Tibial nerve (tissue), 4 donors: ENCODE results near the gene COL25A1. TPM values are rescaled to one million over a fixed set of nuclear protein-coding genes. Genes with fewer than 3 reads are reported as not detected.

ENCODE experiments used
- DNase-seq, 2 donors: peaks; one replicate each; pipeline ENCODE4 v3.0.0-alpha.2; 2019; ENCODE audit warnings: low spot score in 2 of 2
- H3K27ac ChIP-seq, 4 donors: fragments of 200-600 bp; sonication (generic) in 3 of 4; one replicate each; pipeline ENCODE4 v1.5.1; 2017 to 2019; ENCODE audit warnings: mild to moderate bottlenecking in 1 of 4
- H3K27me3 ChIP-seq, 2 donors: fragments of 200-600 bp; sonication (generic) in 1 of 2; one replicate each; pipeline versions ENCODE4 v1.5.1 to v1.6.0; 2017 to 2019
- H3K36me3 ChIP-seq, 3 donors: fragments of 200-600 bp; sonication (generic); one replicate each; pipeline ENCODE4 v1.5.1; 2018 to 2019
- H3K4me1 ChIP-seq, 4 donors: fragments of 200-600 bp; sonication (generic) in 3 of 4; one replicate each; pipeline ENCODE4 v1.5.1; 2017 to 2019
- H3K4me3 ChIP-seq, 4 donors: fragments of 200-600 bp; sonication (generic) in 3 of 4; one replicate each; pipeline ENCODE4 v1.5.1; 2017 to 2019; ENCODE audit warnings: mild to moderate bottlenecking in 1 of 4, moderate library complexity in 1 of 4
- H3K9me3 ChIP-seq, 4 donors: fragments of 200-600 bp; sonication (generic) in 3 of 4; one replicate each; pipeline ENCODE4 v1.5.1; 2017 to 2019
- EP300 ChIP-seq, 2 donors: sonication (generic); formaldehyde crosslinking; IDR thresholded peaks; one replicate each; pipeline ENCODE4 v1.6.1; 2017; ENCODE audit warnings: antibody characterized with exemption in 2 of 2, mild to moderate bottlenecking in 1 of 2
- POLR2A ChIP-seq, 2 donors: fragments of 450-650 bp; IDR thresholded peaks; one replicate each; pipeline ENCODE4 v1.6.1; 2017; ENCODE audit warnings: antibody characterized with exemption in 2 of 2, mild to moderate bottlenecking in 2 of 2, moderate library complexity in 2 of 2
- WGBS, 2 donors: methylation state at CpG; one replicate each; pipeline ENCODE4 v1.1.5; 2018; 5-methylcytosine and 5-hydroxymethylcytosine counted together
- total RNA-seq, 4 donors: library from RNA; depleted of rRNA; stranded (reverse); fragments of >200 nt; gene quantifications; one replicate each; pipeline ENCODE4 v1.1.0, GENCODE V29; 2016
- TF ChIP-seq, protein P1 (sequence below), 5 experiments: fragments of 200-600 bp in 3 of 5; fragments of 450-650 bp in 2 of 5; sonication (generic) in 3 of 5; IDR thresholded peaks; one replicate each; pipeline ENCODE4 v1.5.1; 2016 to 2019; ENCODE audit warnings: antibody characterized with exemption in 5 of 5, mild to moderate bottlenecking in 3 of 5, moderate library complexity in 2 of 5

The COL25A1 gene
- total RNA-seq, 4 donors from 2014 or later = 1.5 to 4.1 (median 2.3) TPM

DNA sequence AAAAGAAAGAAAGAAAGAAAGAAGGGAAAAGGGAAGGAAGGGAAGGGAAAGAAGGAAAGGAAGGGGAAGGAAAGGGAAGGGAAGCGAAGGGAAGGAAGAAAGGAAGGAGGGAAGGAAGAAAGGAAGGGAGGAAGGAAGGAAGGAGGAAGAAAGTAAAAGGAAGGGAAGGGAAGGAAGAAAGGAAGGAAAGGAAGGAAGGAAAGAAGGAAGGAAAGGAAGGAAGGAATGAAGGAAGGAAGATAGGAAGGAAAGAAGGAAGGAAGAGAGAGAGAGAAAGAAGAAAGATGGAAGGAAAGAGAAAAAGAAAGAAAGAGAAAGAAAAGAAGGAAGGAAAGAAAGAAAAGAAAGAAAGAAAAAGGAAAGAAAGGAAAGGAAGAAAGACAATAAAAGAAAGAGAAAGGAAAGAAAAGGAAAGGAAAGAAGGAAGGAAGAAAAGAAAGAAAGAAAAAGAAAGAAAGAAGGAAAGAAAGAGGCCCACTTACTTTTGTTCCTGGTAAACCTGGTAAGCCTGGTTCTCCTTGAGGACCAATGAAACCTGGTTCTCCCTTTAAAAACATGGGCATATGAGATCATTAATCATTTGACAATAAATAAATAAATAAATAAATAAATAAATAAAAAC lies 433.7 kb downstream of the COL25A1 start:
- Histone ChIP-seq H3K27me3 (no peaks in the 10 kb centered on the region), H3K9me3 (no peaks in the 10 kb centered on the region), H3K36me3 (no peaks in the 10 kb centered on the region), H3K27ac (no peak overlapping the region), H3K4me1 (no peaks in the 10 kb centered on the region), H3K4me3 (no peak overlapping the region)
- 98 to 100% methylated on average over 1 of the region's 1 CpG for WGBS, 2 donors
- TF ChIP-seq POLR2A (IDR thresholded peaks at IDR 0.05) (no peak), EP300 (IDR thresholded peaks at IDR 0.05) (no peak)
- TF ChIP-seq, protein P1, sequence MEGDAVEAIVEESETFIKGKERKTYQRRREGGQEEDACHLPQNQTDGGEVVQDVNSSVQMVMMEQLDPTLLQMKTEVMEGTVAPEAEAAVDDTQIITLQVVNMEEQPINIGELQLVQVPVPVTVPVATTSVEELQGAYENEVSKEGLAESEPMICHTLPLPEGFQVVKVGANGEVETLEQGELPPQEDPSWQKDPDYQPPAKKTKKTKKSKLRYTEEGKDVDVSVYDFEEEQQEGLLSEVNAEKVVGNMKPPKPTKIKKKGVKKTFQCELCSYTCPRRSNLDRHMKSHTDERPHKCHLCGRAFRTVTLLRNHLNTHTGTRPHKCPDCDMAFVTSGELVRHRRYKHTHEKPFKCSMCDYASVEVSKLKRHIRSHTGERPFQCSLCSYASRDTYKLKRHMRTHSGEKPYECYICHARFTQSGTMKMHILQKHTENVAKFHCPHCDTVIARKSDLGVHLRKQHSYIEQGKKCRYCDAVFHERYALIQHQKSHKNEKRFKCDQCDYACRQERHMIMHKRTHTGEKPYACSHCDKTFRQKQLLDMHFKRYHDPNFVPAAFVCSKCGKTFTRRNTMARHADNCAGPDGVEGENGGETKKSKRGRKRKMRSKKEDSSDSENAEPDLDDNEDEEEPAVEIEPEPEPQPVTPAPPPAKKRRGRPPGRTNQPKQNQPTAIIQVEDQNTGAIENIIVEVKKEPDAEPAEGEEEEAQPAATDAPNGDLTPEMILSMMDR (IDR thresholded peaks at IDR 0.05) = no peak
- DNase-seq = no peak

DNA sequence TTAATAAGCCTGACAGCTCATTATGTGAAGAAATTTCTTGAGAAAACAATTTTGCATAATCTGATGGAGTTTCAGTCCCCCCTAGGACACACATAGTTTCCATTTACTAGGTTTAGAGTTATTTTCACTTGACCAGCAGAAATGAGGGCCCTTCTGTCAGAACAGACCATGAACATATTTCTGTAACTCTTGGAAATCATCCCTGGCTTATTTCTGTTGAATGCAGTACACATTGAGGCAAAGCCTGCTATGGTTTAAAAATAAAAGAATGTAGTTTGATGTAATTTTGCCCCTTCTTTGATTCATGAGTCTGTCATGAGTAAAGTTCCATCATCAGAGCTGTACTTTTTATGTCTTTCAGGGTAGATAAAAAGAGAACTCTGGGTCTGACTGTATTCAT lies 435.0 kb downstream of the COL25A1 start:
- no peaks in the 10 kb centered on the region for H3K4me1 ChIP-seq
- no peak overlapping the region for H3K4me3 ChIP-seq
- H3K36me3 ChIP-seq = no peaks in the 10 kb centered on the region
- no peaks in the 10 kb centered on the region for H3K9me3 ChIP-seq
- no peak overlapping the region for H3K27ac ChIP-seq
- DNase-seq = no peak
- no peaks in the 10 kb centered on the region for H3K27me3 ChIP-seq
- TF ChIP-seq POLR2A (IDR thresholded peaks at IDR 0.05) (no peak), EP300 (IDR thresholded peaks at IDR 0.05) (no peak)
- TF ChIP-seq, protein P1 (IDR thresholded peaks at IDR 0.05) = no peak

DNA sequence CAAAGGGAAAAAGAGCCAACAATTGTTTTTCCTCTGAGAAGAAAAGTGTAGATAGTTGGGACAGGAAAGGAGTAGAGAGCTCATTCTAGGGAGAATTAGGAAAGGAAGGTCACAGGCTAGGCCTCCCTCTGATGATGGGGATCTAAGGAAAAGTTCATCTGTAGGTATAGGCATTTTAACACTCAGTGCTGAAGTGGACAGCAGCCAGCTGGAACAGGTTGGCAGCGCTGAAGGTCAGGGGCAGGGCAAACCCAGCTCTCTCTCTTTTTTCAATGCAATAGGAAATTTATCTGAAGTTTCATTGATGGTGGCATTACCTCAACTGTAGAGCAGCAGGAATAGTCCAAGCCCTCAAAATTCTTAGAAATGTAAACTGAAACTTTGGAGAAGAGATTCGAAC lies 441.1 kb downstream of the COL25A1 start:
- H3K27ac ChIP-seq = no peak overlapping the region
- H3K27me3 ChIP-seq = no peaks in the 10 kb centered on the region
- no peaks in the 10 kb centered on the region for H3K36me3 ChIP-seq
- no peak for TF ChIP-seq EP300 (IDR thresholded peaks at IDR 0.05)
- no peak for TF ChIP-seq POLR2A (IDR thresholded peaks at IDR 0.05)
- TF ChIP-seq, protein P1 (IDR thresholded peaks at IDR 0.05) = no peak
- H3K4me1 ChIP-seq = no peaks in the 10 kb centered on the region
- WGBS, 2 donors = 55 to 61% methylated on average over 2 of the region's 2 CpGs
- no peak overlapping the region for H3K4me3 ChIP-seq
- DNase-seq = no peak
- no peaks in the 10 kb centered on the region for H3K9me3 ChIP-seq

DNA sequence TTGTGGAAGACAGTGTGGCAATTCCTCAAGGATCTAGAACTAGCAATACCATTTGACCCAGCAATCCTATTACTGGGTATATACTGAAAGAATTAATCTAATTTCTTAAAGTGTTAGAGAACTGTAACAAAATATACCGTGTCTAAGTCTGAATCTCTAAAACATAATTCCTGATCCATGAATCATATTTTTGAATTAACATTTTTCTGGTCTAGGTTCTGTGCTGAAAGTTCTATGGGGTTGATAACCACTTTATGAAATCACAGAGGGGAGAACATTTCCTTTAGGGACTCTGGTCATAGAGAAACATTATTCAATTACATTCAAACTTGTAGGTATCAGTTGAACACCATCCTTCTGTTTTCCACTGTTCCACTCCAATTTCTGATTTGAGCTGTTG lies 447.7 kb downstream of the COL25A1 start:
- Histone ChIP-seq H3K9me3 (no peaks in the 10 kb centered on the region), H3K36me3 (no peaks in the 10 kb centered on the region), H3K4me1 (no peaks in the 10 kb centered on the region), H3K27me3 (no peaks in the 10 kb centered on the region), H3K27ac (no peak overlapping the region), H3K4me3 (no peak overlapping the region)
- TF ChIP-seq, protein P1 (IDR thresholded peaks at IDR 0.05) = no peak
- TF ChIP-seq POLR2A (IDR thresholded peaks at IDR 0.05) (no peak), EP300 (IDR thresholded peaks at IDR 0.05) (no peak)
- no peak for DNase-seq
- WGBS, 2 donors = 70 to 80% methylated on average over 1 of the region's 1 CpG

DNA sequence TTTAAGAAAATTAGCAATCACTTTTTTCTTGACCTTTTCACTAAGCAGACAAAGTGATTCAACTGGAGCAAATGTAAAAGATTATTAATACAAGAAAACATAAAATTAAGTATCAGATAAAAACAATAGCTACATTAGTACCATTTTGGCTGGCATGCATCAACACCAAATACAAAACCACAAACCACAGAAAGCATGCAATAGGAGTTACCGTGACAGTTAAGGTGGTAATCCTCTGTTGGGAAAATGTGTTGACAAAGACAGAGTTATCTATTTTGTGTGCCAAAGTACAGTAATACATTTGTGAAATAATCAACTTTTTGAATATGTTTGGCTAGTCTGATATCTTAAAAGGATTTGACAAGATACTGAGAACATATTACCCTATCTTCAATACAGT lies 449.8 kb downstream of the COL25A1 start:
- H3K4me3 ChIP-seq = no peak overlapping the region
- no peaks in the 10 kb centered on the region for H3K36me3 ChIP-seq
- WGBS, 2 donors = 76 to 84% methylated on average over 1 of the region's 1 CpG
- no peaks in the 10 kb centered on the region for H3K9me3 ChIP-seq
- H3K27ac ChIP-seq = no peak overlapping the region
- no peaks in the 10 kb centered on the region for H3K4me1 ChIP-seq
- TF ChIP-seq POLR2A (IDR thresholded peaks at IDR 0.05) = no peak
- no peak for TF ChIP-seq EP300 (IDR thresholded peaks at IDR 0.05)
- TF ChIP-seq, protein P1 (IDR thresholded peaks at IDR 0.05) = no peak
- no peaks in the 10 kb centered on the region for H3K27me3 ChIP-seq
- DNase-seq = no peak
